Measurements from ENCODE around the gene DNAH8.
A peak's percentile ranks its signal among the peaks of the same experiment; 100 is the strongest.

Gene DNAH8

GRCh38 chr6:38990475-38990874, 275.4 kb downstream of the DNAH8 start:
- DNase-seq (ENCODE audit: low spot score), result no peak
- no peak for TF ChIP-seq CTCF (IDR thresholded peaks at IDR 0.05; ENCODE audit: extremely low read depth, missing control alignments)

DNA sequence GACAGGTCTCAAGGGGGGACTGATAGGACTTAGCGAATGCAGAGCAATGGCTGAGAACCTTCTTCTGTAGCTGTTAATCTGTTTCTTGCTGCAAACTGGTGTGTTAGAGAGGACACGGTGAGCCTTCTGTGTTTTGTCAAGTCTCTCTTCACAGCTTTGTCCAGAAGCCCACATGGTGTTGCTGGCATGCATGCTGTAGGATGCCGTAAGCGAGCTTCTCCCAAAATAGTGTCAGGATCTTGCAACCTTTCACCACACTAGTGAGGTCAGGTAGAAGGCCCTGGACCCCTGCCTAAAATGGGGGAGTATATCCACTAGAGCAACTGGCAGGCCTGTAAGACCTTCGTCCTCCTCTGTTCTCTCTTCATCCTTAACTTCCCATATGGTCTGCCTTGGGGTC, 281.6 kb downstream of the DNAH8 start:
- no peak for TF ChIP-seq CTCF (IDR thresholded peaks at IDR 0.05; ENCODE audit: extremely low read depth, missing control alignments)
- no peak for DNase-seq (ENCODE audit: low spot score)

DNA sequence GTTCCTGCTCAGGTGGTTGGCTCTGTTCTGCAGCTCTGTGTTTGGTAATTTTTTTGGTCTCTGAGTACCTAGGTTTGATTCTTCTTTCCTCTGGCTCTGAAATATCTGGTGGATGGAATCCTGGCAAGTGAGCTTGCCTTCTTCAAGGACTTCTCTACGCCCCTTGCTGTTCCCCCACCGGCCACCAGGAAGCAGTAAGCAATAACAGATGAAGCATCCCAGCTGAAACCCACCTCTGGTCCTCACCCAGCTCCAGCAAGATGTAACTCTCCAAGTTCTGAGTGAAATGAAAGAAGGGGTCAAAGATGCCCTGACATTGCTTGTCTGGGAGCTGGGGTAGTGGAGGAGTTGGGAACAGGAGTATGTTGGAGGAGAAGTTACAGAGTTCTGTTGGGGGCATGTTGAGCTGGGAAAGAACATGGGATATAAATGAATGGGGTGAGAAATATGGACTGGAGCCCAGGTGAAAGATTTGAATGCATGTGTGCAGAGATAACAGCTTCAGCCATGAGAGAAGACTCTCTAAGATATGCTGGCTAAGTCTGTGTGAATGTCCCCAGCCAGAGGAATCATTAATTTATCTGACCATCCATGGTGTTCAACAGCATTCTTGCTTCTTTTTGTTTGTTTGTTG, 282.1 kb downstream of the DNAH8 start:
- DNase-seq (ENCODE audit: low spot score), result peak; percentile 13
- TF ChIP-seq CTCF (IDR thresholded peaks at IDR 0.05; ENCODE audit: extremely low read depth, missing control alignments), result peak; percentile 37

DNA sequence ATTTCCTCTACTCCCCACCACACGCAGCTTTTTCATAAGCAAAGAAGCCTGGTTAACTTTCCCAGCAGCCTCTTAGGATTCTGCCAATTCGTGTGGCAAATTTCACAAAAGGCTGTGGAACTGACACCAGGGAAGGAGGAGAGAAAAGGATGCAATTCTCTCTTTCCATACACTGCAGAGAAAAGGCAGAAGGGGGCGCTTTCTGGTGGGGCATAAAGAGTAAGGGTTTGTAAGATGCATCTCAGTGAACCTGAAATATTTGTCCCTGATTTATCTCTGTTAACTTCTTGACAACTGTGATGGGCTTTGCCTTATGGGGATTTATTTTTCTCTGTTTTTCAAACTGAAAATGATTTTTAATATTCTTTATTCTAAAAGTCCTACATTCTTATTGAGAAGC, 288.0 kb downstream of the DNAH8 start:
- no peak for TF ChIP-seq CTCF (IDR thresholded peaks at IDR 0.05; ENCODE audit: extremely low read depth, missing control alignments)
- DNase-seq (ENCODE audit: low spot score), result no peak

GRCh38 chr6:39003492-39003891, 288.4 kb downstream of the DNAH8 start:
- DNase-seq (ENCODE audit: low spot score), result no peak

GRCh38 chr6:39004801-39005200, 289.7 kb downstream of the DNAH8 start:
- no peak for DNase-seq (ENCODE audit: low spot score)
- no peak for TF ChIP-seq CTCF (IDR thresholded peaks at IDR 0.05; ENCODE audit: extremely low read depth, missing control alignments)

More at GRCh38 chr6:39003492-39003891, 288.4 kb downstream of the DNAH8 start:
- TF ChIP-seq CTCF (IDR thresholded peaks at IDR 0.05; ENCODE audit: extremely low read depth, missing control alignments), result no peak

DNA sequence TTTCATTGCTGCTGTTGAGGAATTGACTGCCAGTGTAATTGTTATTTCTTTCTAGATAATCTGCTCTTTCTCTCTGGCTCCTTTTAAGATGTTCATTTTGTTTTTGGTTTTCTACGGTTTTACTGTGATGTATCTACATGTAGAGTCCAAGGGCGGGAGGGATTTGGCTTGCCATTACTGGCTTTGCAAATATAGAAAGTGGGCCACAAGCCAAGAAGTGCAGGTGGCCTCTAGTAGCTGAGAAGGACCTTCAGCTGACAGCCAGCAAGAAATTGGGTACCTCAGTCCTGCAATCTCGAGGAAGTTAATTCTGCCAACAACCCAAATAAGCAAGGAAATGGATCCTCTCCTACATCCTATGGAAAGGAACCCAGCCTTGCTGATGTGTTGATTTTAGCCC, 290.7 kb downstream of the DNAH8 start:
- no peak for DNase-seq (ENCODE audit: low spot score)
- no peak for TF ChIP-seq CTCF (IDR thresholded peaks at IDR 0.05; ENCODE audit: extremely low read depth, missing control alignments)
